H9 (cell line): ENCODE data around the gene APPBP2. TPM values are rescaled to one million over a fixed set of nuclear protein-coding genes. Genes with fewer than 3 reads are reported as not detected.

ENCODE experiments used
- DNase-seq: peaks from one replicate; pipeline ENCODE4 v3.0.0-alpha.2; 2017
- H2AFZ ChIP-seq: one replicate; pipeline ENCODE4 v1.6.1; 2013; ENCODE audit warnings: mild to moderate bottlenecking, low read length, control low read depth, moderate library complexity
- H2AK5ac ChIP-seq: 2 replicates; pipeline ENCODE4 v1.6.1; 2013; ENCODE audit warnings: low read length, control low read depth, mixed read lengths; ENCODE audit not compliant: insufficient read length
- H2BK120ac ChIP-seq: one replicate; pipeline ENCODE4 v1.6.1; 2013; ENCODE audit warnings: low read depth, mild to moderate bottlenecking, low read length, control low read depth, inconsistent platforms; ENCODE audit not compliant: poor library complexity, severe bottlenecking
- H2BK12ac ChIP-seq: 2 replicates; pipeline ENCODE4 v1.6.1; 2013; ENCODE audit warnings: low read length, control low read depth, mixed read lengths, low read depth; ENCODE audit not compliant: insufficient read length
- H2BK15ac ChIP-seq: 2 replicates; pipeline ENCODE4 v1.6.1; 2013; ENCODE audit warnings: low read depth, low read length, control low read depth
- H2BK20ac ChIP-seq: one replicate; pipeline ENCODE4 v1.6.1; 2013; ENCODE audit warnings: low read depth, mild to moderate bottlenecking, low read length, control low read depth, inconsistent platforms; ENCODE audit not compliant: poor library complexity, severe bottlenecking
- H2BK5ac ChIP-seq: 2 replicates; pipeline ENCODE4 v1.6.1; 2013; ENCODE audit warnings: low read length, control low read depth, mixed read lengths; ENCODE audit not compliant: insufficient read length
- H3K14ac ChIP-seq: 2 replicates; pipeline ENCODE4 v1.6.1; 2013; ENCODE audit warnings: low read length, control low read depth; ENCODE audit not compliant: insufficient read depth
- H3K18ac ChIP-seq: 2 replicates; pipeline ENCODE4 v1.6.1; 2013; ENCODE audit warnings: low read depth, mild to moderate bottlenecking, mixed read lengths, low read length, control low read depth; ENCODE audit not compliant: insufficient read length
- H3K23ac ChIP-seq: 2 replicates; pipeline ENCODE4 v1.6.1; 2013; ENCODE audit warnings: low read length, control low read depth, mixed read lengths, low read depth; ENCODE audit not compliant: insufficient read length
- H3K23me2 ChIP-seq: 2 replicates; pipeline ENCODE4 v1.6.1; 2013; ENCODE audit warnings: low read depth, mild to moderate bottlenecking, mixed read lengths, low read length, control low read depth; ENCODE audit not compliant: insufficient read length, poor library complexity, severe bottlenecking
- H3K27ac ChIP-seq: 2 replicates; pipeline ENCODE4 v1.5.1; 2013; ENCODE audit warnings: low read length, control low read depth, mixed read lengths, low read depth; ENCODE audit not compliant: insufficient read length
- H3K27me3 ChIP-seq: 2 replicates; pipeline ENCODE4 v1.6.1; 2013; ENCODE audit warnings: low read length, control low read depth, inconsistent platforms; ENCODE audit not compliant: insufficient read depth
- H3K4ac ChIP-seq: 2 replicates; pipeline ENCODE4 v1.6.1; 2013; ENCODE audit warnings: low read depth, mild to moderate bottlenecking, control low read depth, inconsistent platforms, low read length, moderate library complexity
- H3K4me1 ChIP-seq: 2 replicates; pipeline ENCODE4 v1.6.1; 2013; ENCODE audit warnings: low read length, control low read depth, inconsistent platforms; ENCODE audit not compliant: insufficient read depth
- H3K4me2 ChIP-seq: 2 replicates; pipeline ENCODE4 v1.6.1; 2013; ENCODE audit warnings: low read length, control low read depth, mixed read lengths; ENCODE audit not compliant: insufficient read length, insufficient read depth
- H3K56ac ChIP-seq: 2 replicates; pipeline ENCODE4 v1.6.1; 2013; ENCODE audit warnings: low read depth, mild to moderate bottlenecking, mixed read lengths, low read length, control low read depth; ENCODE audit not compliant: insufficient read length
- H3K79me1 ChIP-seq: 2 replicates; pipeline ENCODE4 v1.6.1; 2013; ENCODE audit warnings: low read depth, mild to moderate bottlenecking, moderate library complexity, low read length, control low read depth, inconsistent platforms; ENCODE audit not compliant: insufficient read depth, poor library complexity, severe bottlenecking
- H3K79me2 ChIP-seq: 2 replicates; pipeline ENCODE4 v1.6.1; 2013; ENCODE audit warnings: low read length, control low read depth, inconsistent platforms; ENCODE audit not compliant: insufficient read depth
- H3K9ac ChIP-seq: 2 replicates; pipeline ENCODE4 v1.6.1; 2013; ENCODE audit warnings: low read length, control low read depth, mixed read lengths; ENCODE audit not compliant: insufficient read length; ENCODE audit errors: extremely low read depth
- H3K9me3 ChIP-seq: one replicate; pipeline ENCODE4 v1.6.1; 2013; ENCODE audit warnings: low read depth, low read length, inconsistent platforms; ENCODE audit not compliant: control insufficient read depth
- H3T11ph ChIP-seq: one replicate; pipeline ENCODE4 v1.6.1; 2013; ENCODE audit warnings: mild to moderate bottlenecking, low read length, control low read depth, inconsistent platforms
- H4K20me1 ChIP-seq: one replicate; pipeline ENCODE4 v1.6.1; 2013; ENCODE audit not compliant: control insufficient read depth, insufficient read length, insufficient read depth
- H4K5ac ChIP-seq: 2 replicates; pipeline ENCODE4 v1.6.1; 2013; ENCODE audit warnings: low read depth, mild to moderate bottlenecking, mixed read lengths, low read length, control low read depth; ENCODE audit not compliant: insufficient read length
- H4K8ac ChIP-seq: replicated peaks from 2 replicates; pipeline ENCODE4 v1.6.1; 2013; ENCODE audit warnings: low read length, control low read depth, mixed read lengths, low read depth; ENCODE audit not compliant: insufficient read length
- H4K91ac ChIP-seq: 2 replicates; pipeline ENCODE4 v1.6.1; 2013; ENCODE audit warnings: low read depth, mild to moderate bottlenecking, moderate library complexity, mixed read lengths, low read length, control low read depth; ENCODE audit not compliant: insufficient read length
- H3K27ac Mint-ChIP-seq, 3 experiments: 2 replicates in 2 of 3; 3 replicates in 1 of 3; pipeline ENCODE4 v1.8.0; 2020 to 2021; ENCODE audit warnings: mixed read lengths in 3 of 3, mild to moderate bottlenecking in 1 of 3, moderate library complexity in 1 of 3
- H3K27me3 Mint-ChIP-seq: 2 replicates; pipeline ENCODE4 v1.8.0; 2021; ENCODE audit warnings: low read depth, mild to moderate bottlenecking, moderate library complexity, mixed read lengths
- H3K36me3 Mint-ChIP-seq, 3 experiments: 2 replicates in 2 of 3; 3 replicates in 1 of 3; pipeline ENCODE4 v1.8.0; 2020 to 2021; ENCODE audit warnings: low read depth in 3 of 3, mixed read lengths in 3 of 3; ENCODE audit not compliant: insufficient read depth in 1 of 3
- H3K4me1 Mint-ChIP-seq, 2 experiments: 2 replicates each; pipeline ENCODE4 v1.8.0; 2020; ENCODE audit warnings: mixed read lengths in 2 of 2
- H3K4me3 Mint-ChIP-seq, 2 experiments: 2 replicates in 1 of 2; 3 replicates in 1 of 2; pipeline ENCODE4 v1.8.0; 2020 to 2021; ENCODE audit warnings: mild to moderate bottlenecking in 2 of 2, mixed read lengths in 2 of 2, moderate library complexity in 1 of 2
- H3K9me3 Mint-ChIP-seq, 2 experiments: 2 replicates in 1 of 2; 3 replicates in 1 of 2; pipeline ENCODE4 v1.8.0; 2020; ENCODE audit warnings: mild to moderate bottlenecking in 2 of 2, mixed read lengths in 2 of 2, moderate library complexity in 1 of 2
- CTCF ChIP-seq: fragments of 200-600 bp; sonication (generic); conservative IDR thresholded peaks from 3 replicates; pipeline ENCODE4 v1.8.0; 2021; ENCODE audit warnings: antibody characterized with exemption, mild to moderate bottlenecking
- WGBS: extraction: QIAGEN DNeasy Blood & Tissue Kit; methylation state at CpG from one replicate; pipeline ENCODE4 v1.1.7; 2013; ENCODE audit warnings: missing lambda C conversion rate, low lambda C conversion rate, mixed read lengths; ENCODE audit not compliant: insufficient read length; ENCODE audit errors: extremely low coverage; 5-methylcytosine and 5-hydroxymethylcytosine counted together
- total RNA-seq: library from RNA; stranded (reverse); gene quantifications from 2 replicates; pipeline ENCODE4 v1.2.1, GENCODE V29; 2021

Gene APPBP2
- total RNA-seq, 1 experiment from 2014 or later, result 17.0 TPM

DNA sequence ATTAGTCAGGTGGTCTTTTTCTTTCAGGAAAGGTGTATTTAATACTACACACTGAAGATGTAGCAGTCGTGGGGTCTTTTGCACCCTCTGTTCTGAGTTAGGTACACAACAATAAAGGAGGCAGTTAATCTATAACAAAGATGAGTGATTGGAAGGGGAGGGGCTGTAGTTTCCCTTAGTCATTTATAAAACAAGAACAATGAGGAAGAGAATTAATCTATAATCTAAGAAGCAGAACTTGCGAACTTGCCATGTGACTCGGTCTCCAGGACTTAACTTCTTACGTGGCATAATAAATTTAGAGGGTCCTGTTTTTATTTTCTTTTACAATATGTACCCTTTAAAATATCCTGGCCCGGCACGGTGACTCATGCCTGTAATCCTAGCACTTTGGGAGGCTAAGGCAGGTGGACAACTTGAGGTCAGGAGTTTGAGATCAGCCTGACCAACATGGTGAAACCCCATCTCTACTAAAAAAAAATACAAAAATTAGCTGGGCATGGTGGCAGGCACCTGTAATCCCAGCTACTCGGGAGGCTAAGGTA lies 8.6 kb upstream of the APPBP2 start:
- no peak overlapping the region for H2AFZ ChIP-seq
- H3K4me3 Mint-ChIP-seq, result no peak overlapping the region
- no peak overlapping the region for H3K27ac Mint-ChIP-seq
- no peak overlapping the region for H4K5ac ChIP-seq
- H2BK5ac ChIP-seq, result no peak overlapping the region
- H3K56ac ChIP-seq, result no peak overlapping the region
- H3T11ph ChIP-seq, result no peak overlapping the region
- no peak overlapping the region for H4K91ac ChIP-seq
- no peak overlapping the region for H2AK5ac ChIP-seq
- no peak overlapping the region for H3K27ac ChIP-seq
- peaks cover 2 to 17% (median 10%) of the 10 kb centered on the region in 3 experiments; a peak in 6 of 7 replicates for H3K36me3 Mint-ChIP-seq
- H3K23me2 ChIP-seq, result no peaks in the 10 kb centered on the region
- peaks cover 0 to 14% of the 10 kb centered on the region in 2 experiments; a peak in 1 of 5 replicates for H3K9me3 Mint-ChIP-seq
- no peak overlapping the region for H3K4me2 ChIP-seq
- H3K4ac ChIP-seq, result no peak overlapping the region
- no peaks in the 10 kb centered on the region for H3K4me1 ChIP-seq
- H3K23ac ChIP-seq, result no peak overlapping the region
- no peak for TF ChIP-seq CTCF
- H3K14ac ChIP-seq, result no peak overlapping the region
- H3K27me3 ChIP-seq, result no peaks in the 10 kb centered on the region
- no peaks in the 10 kb centered on the region; the same call in 1 of the 2 replicates for H3K27me3 Mint-ChIP-seq
- H2BK120ac ChIP-seq, result no peak overlapping the region
- DNase-seq, result no peak
- no peak overlapping the region for H3K18ac ChIP-seq
- no CpG with 5 or more reads among the region's 7 CpGs for WGBS
- H2BK20ac ChIP-seq, result no peak overlapping the region
- H3K79me2 ChIP-seq, result no peaks in the 10 kb centered on the region
- H3K4me1 Mint-ChIP-seq, result peaks cover 0 to 3% of the 10 kb centered on the region in 2 experiments; a peak in 1 of 4 replicates
- no peak overlapping the region for H2BK12ac ChIP-seq
- H4K20me1 ChIP-seq, result no peaks in the 10 kb centered on the region
- H2BK15ac ChIP-seq, result no peak overlapping the region
- H3K9ac ChIP-seq, result no peak overlapping the region
- no peaks in the 10 kb centered on the region for H3K79me1 ChIP-seq
- H3K9me3 ChIP-seq, result no peaks in the 10 kb centered on the region
- H4K8ac ChIP-seq, result no peak overlapping the region
